K562 (cell line): ENCODE results near the gene HEG1. TPM values are rescaled to one million over a fixed set of nuclear protein-coding genes. Genes with fewer than 3 reads are reported as not detected.

Source experiments
- CBX3 ChIP-seq, 2 experiments: IDR thresholded peaks; 1 replicate in 1 of 2; 2 replicates in 1 of 2; pipeline ENCODE4 v1.6.1; 2012; ENCODE audit warnings: inconsistent platforms in 2 of 2, low read length in 2 of 2, borderline replicate concordance in 1 of 2, control low read depth in 1 of 2
- CSDE1 ChIP-seq, 2 experiments: fragments of 450-650 bp; IDR thresholded peaks; 2 replicates each; pipeline ENCODE4 v1.6.1; 2016; ENCODE audit warnings: mild to moderate bottlenecking in 1 of 2
- NFIC ChIP-seq: fragments of 450-650 bp; IDR thresholded peaks from 2 replicates; pipeline ENCODE4 v1.6.1; 2017; ENCODE audit warnings: mild to moderate bottlenecking, inconsistent platforms
- RBM25 ChIP-seq: fragments of 200-400 bp; formaldehyde crosslinking; IDR thresholded peaks from 2 replicates; pipeline ENCODE4 v1.6.1; 2018; ENCODE audit warnings: low read length, low read depth, moderate library complexity; ENCODE audit not compliant: severe bottlenecking
- SIN3A ChIP-seq, 2 experiments: fragments of 150-350 bp in 1 of 2; IDR thresholded peaks; 2 replicates each; pipeline ENCODE4 v1.6.1; 2011 to 2016; ENCODE audit warnings: borderline replicate concordance in 2 of 2, low read depth in 2 of 2, low read length in 2 of 2, mild to moderate bottlenecking in 2 of 2, moderate library complexity in 2 of 2; ENCODE audit not compliant: control insufficient read depth in 1 of 2
- SMAD3 ChIP-seq: fragments of 450-650 bp; formaldehyde crosslinking; conservative IDR thresholded peaks from 2 replicates; pipeline ENCODE4 v1.4.0; 2020; ENCODE audit warnings: mild to moderate bottlenecking
- USF2 ChIP-seq: sonication (generic); formaldehyde crosslinking; IDR thresholded peaks from 2 replicates; pipeline ENCODE4 v1.5.0; 2020; ENCODE audit warnings: missing genetic modification reagents
- ZBTB43 ChIP-seq: sonication (generic); formaldehyde crosslinking; IDR thresholded peaks from 2 replicates; pipeline ENCODE4 v1.8.0; 2023; ENCODE audit warnings: mild to moderate bottlenecking, missing genetic modification reagents
- ZNF280B ChIP-seq: fragments of 250-450 bp; sonication (Bioruptor Pico); IDR thresholded peaks from 2 replicates; pipeline ENCODE4 v1.5.1; 2021; ENCODE audit warnings: mild to moderate bottlenecking
- polyA plus RNA-seq, 8 experiments: library from polyadenylated mRNA; depleted of rRNA in 4 of 8; stranded (reverse) in 5 of 8; unstranded in 3 of 8; fragments of >200 nt; fragmentation: Nextera tagmentation in 2 of 8; fragmentation: Illumina TruSeq in 1 of 8; extraction: Ambion mirVana in 2 of 8; extraction: Trizol in 1 of 8; gene quantifications; 2 replicates each; pipeline versions ENCODE4 v1.2.1 to v1.2.3, GENCODE V29; 2011 to 2014; ENCODE audit warnings: inconsistent platforms in 1 of 8, missing spikeins in 1 of 8
- total RNA-seq, 7 experiments: library from RNA; depleted of rRNA in 6 of 7; stranded (reverse); fragments of >200 nt in 6 of 7; fragmentation: Illumina TruSeq in 2 of 7; extraction: Trizol in 2 of 7; gene quantifications; 2 replicates each; pipeline versions ENCODE4 v1.2.1 to v1.2.3, GENCODE V29; 2011 to 2021; ENCODE audit warnings: low replicate concordance in 1 of 7
- TF ChIP-seq, protein P1 (sequence below): fragments of 250-450 bp; sonication (Bioruptor Pico); IDR thresholded peaks from 2 replicates; pipeline ENCODE4 v1.4.0; 2020
- TF ChIP-seq, protein P2 (sequence below): fragments of 450-650 bp; IDR thresholded peaks from 2 replicates; pipeline ENCODE4 v1.6.1; 2016; ENCODE audit warnings: low read depth

HEG1 gene
- total and polyA plus RNA-seq, 9 of the 15 experiments (the other 6 are each of a cell fraction or from before 2014, with no cell fraction given): 0.24 TPM; not detected in 8

- no peak for TF ChIP-seq NFIC
- TF ChIP-seq CBX3 (IDR thresholded peaks at IDR 0.05; ENCODE audit: borderline replicate concordance in 1 of 2, low read length in 2 of 2): no peak
- TF ChIP-seq ZNF280B: no peak
- TF ChIP-seq, protein P1, sequence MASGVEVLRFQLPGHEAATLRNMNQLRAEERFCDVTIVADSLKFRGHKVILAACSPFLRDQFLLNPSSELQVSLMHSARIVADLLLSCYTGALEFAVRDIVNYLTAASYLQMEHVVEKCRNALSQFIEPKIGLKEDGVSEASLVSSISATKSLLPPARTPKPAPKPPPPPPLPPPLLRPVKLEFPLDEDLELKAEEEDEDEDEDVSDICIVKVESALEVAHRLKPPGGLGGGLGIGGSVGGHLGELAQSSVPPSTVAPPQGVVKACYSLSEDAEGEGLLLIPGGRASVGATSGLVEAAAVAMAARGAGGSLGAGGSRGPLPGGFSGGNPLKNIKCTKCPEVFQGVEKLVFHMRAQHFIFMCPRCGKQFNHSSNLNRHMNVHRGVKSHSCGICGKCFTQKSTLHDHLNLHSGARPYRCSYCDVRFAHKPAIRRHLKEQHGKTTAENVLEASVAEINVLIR (CRISPR knock-in tag): no peak
- no peak for TF ChIP-seq SMAD3 (CRISPR knock-in tag)
- TF ChIP-seq, protein P2, sequence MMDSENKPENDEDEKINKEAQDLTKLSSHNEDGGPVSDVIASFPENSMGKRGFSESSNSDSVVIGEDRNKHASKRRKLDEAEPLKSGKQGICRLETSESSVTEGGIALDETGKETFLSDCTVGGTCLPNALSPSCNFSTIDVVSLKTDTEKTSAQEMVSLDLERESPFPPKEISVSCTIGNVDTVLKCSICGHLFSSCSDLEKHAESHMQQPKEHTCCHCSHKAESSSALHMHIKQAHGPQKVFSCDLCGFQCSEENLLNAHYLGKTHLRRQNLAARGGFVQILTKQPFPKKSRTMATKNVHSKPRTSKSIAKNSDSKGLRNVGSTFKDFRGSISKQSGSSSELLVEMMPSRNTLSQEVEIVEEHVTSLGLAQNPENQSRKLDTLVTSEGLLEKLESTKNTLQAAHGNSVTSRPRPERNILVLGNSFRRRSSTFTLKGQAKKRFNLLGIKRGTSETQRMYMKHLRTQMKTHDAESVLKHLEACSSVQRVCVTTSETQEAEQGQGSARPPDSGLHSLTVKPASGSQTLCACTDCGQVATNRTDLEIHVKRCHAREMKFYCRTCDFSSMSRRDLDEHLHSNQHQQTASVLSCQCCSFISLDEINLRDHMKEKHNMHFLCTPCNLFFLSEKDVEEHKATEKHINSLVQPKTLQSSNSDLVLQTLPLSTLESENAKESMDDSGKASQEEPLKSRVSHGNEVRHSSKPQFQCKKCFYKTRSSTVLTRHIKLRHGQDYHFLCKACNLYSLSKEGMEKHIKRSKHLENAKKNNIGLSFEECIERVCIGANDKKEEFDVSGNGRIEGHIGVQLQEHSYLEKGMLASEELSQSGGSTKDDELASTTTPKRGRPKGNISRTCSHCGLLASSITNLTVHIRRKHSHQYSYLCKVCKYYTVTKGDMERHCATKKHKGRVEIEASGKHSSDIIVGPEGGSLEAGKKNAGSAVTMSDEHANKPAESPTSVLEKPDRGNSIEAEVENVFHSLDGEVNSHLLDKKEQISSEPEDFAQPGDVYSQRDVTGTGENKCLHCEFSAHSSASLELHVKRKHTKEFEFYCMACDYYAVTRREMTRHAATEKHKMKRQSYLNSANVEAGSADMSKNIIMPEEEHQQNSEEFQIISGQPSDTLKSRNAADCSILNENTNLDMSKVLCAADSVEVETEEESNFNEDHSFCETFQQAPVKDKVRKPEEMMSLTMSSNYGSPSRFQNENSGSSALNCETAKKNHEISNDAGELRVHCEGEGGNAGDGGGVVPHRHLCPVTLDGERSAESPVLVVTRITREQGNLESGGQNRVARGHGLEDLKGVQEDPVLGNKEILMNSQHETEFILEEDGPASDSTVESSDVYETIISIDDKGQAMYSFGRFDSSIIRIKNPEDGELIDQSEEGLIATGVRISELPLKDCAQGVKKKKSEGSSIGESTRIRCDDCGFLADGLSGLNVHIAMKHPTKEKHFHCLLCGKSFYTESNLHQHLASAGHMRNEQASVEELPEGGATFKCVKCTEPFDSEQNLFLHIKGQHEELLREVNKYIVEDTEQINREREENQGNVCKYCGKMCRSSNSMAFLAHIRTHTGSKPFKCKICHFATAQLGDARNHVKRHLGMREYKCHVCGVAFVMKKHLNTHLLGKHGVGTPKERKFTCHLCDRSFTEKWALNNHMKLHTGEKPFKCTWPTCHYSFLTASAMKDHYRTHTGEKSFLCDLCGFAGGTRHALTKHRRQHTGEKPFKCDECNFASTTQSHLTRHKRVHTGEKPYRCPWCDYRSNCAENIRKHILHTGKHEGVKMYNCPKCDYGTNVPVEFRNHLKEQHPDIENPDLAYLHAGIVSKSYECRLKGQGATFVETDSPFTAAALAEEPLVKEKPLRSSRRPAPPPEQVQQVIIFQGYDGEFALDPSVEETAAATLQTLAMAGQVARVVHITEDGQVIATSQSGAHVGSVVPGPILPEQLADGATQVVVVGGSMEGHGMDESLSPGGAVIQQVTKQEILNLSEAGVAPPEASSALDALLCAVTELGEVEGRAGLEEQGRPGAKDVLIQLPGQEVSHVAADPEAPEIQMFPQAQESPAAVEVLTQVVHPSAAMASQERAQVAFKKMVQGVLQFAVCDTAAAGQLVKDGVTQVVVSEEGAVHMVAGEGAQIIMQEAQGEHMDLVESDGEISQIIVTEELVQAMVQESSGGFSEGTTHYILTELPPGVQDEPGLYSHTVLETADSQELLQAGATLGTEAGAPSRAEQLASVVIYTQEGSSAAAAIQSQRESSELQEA: no peak
- TF ChIP-seq ZBTB43 (CRISPR knock-in tag): no peak
- TF ChIP-seq USF2 (CRISPR knock-in tag): no peak
- no peak for TF ChIP-seq SIN3A (IDR thresholded peaks at IDR 0.05; ENCODE audit: borderline replicate concordance in 2 of 2, control insufficient read depth in 1 of 2, low read depth in 2 of 2, low read length in 2 of 2)
- no peak for TF ChIP-seq CSDE1 (IDR thresholded peaks at IDR 0.05)
- no peak for TF ChIP-seq RBM25
Observed at GRCh38 chr3:124952282-124952855, 103.4 kb downstream of the HEG1 start (continued).
